ENCODE results near the gene CAPN7.

- TF ChIP-seq CTCF (IDR thresholded peaks at IDR 0.05) = no peak
- TF ChIP-seq POLR2A (IDR thresholded peaks at IDR 0.05) = no peak
These were observed 73.2 kb downstream of the CAPN7 start for GRCh38 chr3:15279205-15279604.

Measured in ovary (tissue), 3 donors.